ENCODE measurements around the gene KRT40.

The KRT40 gene

GRCh38 chr17:40980596-40980995 lies 3.5 kb downstream of the KRT40 start:
- Histone ChIP-seq H3K4me2 (ENCODE audit: low read length) (no peak overlapping the region), H3K9me3 (ENCODE audit: insufficient read depth, low read length) (no peaks in the 10 kb centered on the region), H4K20me1 (ENCODE audit: insufficient read depth, low read length) (no peaks in the 10 kb centered on the region), H3K4me1 (ENCODE audit: low read length) (no peaks in the 10 kb centered on the region), H3K36me3 (replicated peaks; ENCODE audit: low read depth, low read length) (no peaks in the 10 kb centered on the region), H3K4me3 (ENCODE audit: low read length) (no peak overlapping the region), H3K79me2 (ENCODE audit: low read length) (no peaks in the 10 kb centered on the region), H3K27me3 (ENCODE audit: low read depth, low read length) (peaks cover 18% of the 10 kb centered on the region), H3K9ac (ENCODE audit: low read length) (no peak overlapping the region), H3K27ac (ENCODE audit: low read length) (no peak overlapping the region), H2AFZ (ENCODE audit: low read depth, low read length) (no peak overlapping the region)
- TF ChIP-seq CTCF (IDR thresholded peaks at IDR 0.05; ENCODE audit: low read depth, low read length) (no peak), EZH2phosphoT487 (IDR thresholded peaks at IDR 0.05; ENCODE audit: low read depth) (no peak)

- Histone ChIP-seq H3K9me3 (ENCODE audit: insufficient read depth, low read length) (no peaks in the 10 kb centered on the region), H3K4me3 (ENCODE audit: low read length) (no peak overlapping the region), H3K27ac (ENCODE audit: low read length) (no peak overlapping the region), H3K9ac (ENCODE audit: low read length) (no peak overlapping the region), H3K79me2 (ENCODE audit: low read length) (no peaks in the 10 kb centered on the region), H4K20me1 (ENCODE audit: insufficient read depth, low read length) (no peaks in the 10 kb centered on the region), H3K36me3 (replicated peaks; ENCODE audit: low read depth, low read length) (no peaks in the 10 kb centered on the region), H2AFZ (ENCODE audit: low read depth, low read length) (no peak overlapping the region), H3K4me2 (ENCODE audit: low read length) (no peak overlapping the region), H3K4me1 (ENCODE audit: low read length) (no peaks in the 10 kb centered on the region), H3K27me3 (ENCODE audit: low read depth, low read length) (peaks cover 18% of the 10 kb centered on the region; the same call in 1 of the 2 replicates)
- TF ChIP-seq EZH2phosphoT487 (IDR thresholded peaks at IDR 0.05; ENCODE audit: low read depth): no peak
- TF ChIP-seq CTCF (IDR thresholded peaks at IDR 0.05; ENCODE audit: low read depth, low read length): no peak
Measured at GRCh38 chr17:40980117-40980516, 4.0 kb downstream of the KRT40 start.

GRCh38 chr17:40978575-40979151 lies 5.5 kb downstream of the KRT40 start:
- H2AFZ ChIP-seq (ENCODE audit: low read depth, low read length): no peak overlapping the region
- no peak overlapping the region for H3K27ac ChIP-seq (ENCODE audit: low read length)
- no peak overlapping the region for H3K4me2 ChIP-seq (ENCODE audit: low read length)
- TF ChIP-seq EZH2phosphoT487 (IDR thresholded peaks at IDR 0.05; ENCODE audit: low read depth) (no peak), CTCF (IDR thresholded peaks at IDR 0.05; ENCODE audit: low read depth, low read length) (no peak)
- no peak overlapping the region for H3K9ac ChIP-seq (ENCODE audit: low read length)
- H3K79me2 ChIP-seq (ENCODE audit: low read length): no peaks in the 10 kb centered on the region
- no peak overlapping the region for H3K4me3 ChIP-seq (ENCODE audit: low read length)
- peaks cover 16% of the 10 kb centered on the region; the same call in 1 of the 2 replicates for H3K27me3 ChIP-seq (ENCODE audit: low read depth, low read length)
- no peaks in the 10 kb centered on the region for H3K4me1 ChIP-seq (ENCODE audit: low read length)
- H4K20me1 ChIP-seq (ENCODE audit: insufficient read depth, low read length): no peaks in the 10 kb centered on the region
- H3K36me3 ChIP-seq (replicated peaks; ENCODE audit: low read depth, low read length): no peaks in the 10 kb centered on the region
- no peaks in the 10 kb centered on the region for H3K9me3 ChIP-seq (ENCODE audit: insufficient read depth, low read length)

GRCh38 chr17:40975516-40975915 lies 8.6 kb downstream of the KRT40 start:
- no peak overlapping the region for H2AFZ ChIP-seq (ENCODE audit: low read depth, low read length)
- H3K27ac ChIP-seq (ENCODE audit: low read length): no peak overlapping the region
- H3K4me3 ChIP-seq (ENCODE audit: low read length): no peak overlapping the region
- H3K27me3 ChIP-seq (ENCODE audit: low read depth, low read length): peaks cover 20% of the 10 kb centered on the region
- TF ChIP-seq EZH2phosphoT487 (IDR thresholded peaks at IDR 0.05; ENCODE audit: low read depth) (no peak), CTCF (IDR thresholded peaks at IDR 0.05; ENCODE audit: low read depth, low read length) (no peak)
- no peaks in the 10 kb centered on the region for H3K9me3 ChIP-seq (ENCODE audit: insufficient read depth, low read length)
- no peaks in the 10 kb centered on the region for H4K20me1 ChIP-seq (ENCODE audit: insufficient read depth, low read length)
- no peaks in the 10 kb centered on the region for H3K4me1 ChIP-seq (ENCODE audit: low read length)
- no peaks in the 10 kb centered on the region for H3K36me3 ChIP-seq (replicated peaks; ENCODE audit: low read depth, low read length)
- no peak overlapping the region for H3K4me2 ChIP-seq (ENCODE audit: low read length)
- H3K9ac ChIP-seq (ENCODE audit: low read length): no peak overlapping the region
- no peaks in the 10 kb centered on the region for H3K79me2 ChIP-seq (ENCODE audit: low read length)
